SH-SY5Y (cell line): ENCODE measurements around the gene TOGARAM1.

Experiments used
- GATA2 ChIP-seq: IDR thresholded peaks from 2 replicates; pipeline ENCODE4 v1.6.1; 2011; ENCODE audit warnings: mild to moderate bottlenecking, low read depth, low read length
- GATA3 ChIP-seq: IDR thresholded peaks from 2 replicates; pipeline ENCODE4 v1.6.1; 2011; ENCODE audit warnings: low read depth, mild to moderate bottlenecking, low read length, moderate library complexity

- no peak for TF ChIP-seq GATA3
- no peak for TF ChIP-seq GATA2
Observed at GRCh38 chr14:45066667-45067066, 104.7 kb downstream of the TOGARAM1 start.
